ENCODE data around the gene ALDH5A1.

Gene ALDH5A1

GRCh38 chr6:24566020-24566767 lies 71.4 kb downstream of the ALDH5A1 start:
- Histone ChIP-seq H3K9me3 (ENCODE audit: control insufficient read depth, insufficient read depth, low read length) (no peaks in the 10 kb centered on the region), H3K36me3 (ENCODE audit: control insufficient read depth, insufficient read depth, low read length) (no peaks in the 10 kb centered on the region), H3K27ac (ENCODE audit: low read length) (no peak overlapping the region), H3K4me3 (ENCODE audit: low read length) (no peak overlapping the region), H3K27me3 (ENCODE audit: control insufficient read depth, insufficient read depth, low read length) (no peaks in the 10 kb centered on the region), H3K4me1 (ENCODE audit: control insufficient read depth, insufficient read depth, low read length) (no peaks in the 10 kb centered on the region)
- WGBS (ENCODE audit: insufficient coverage, insufficient read length): no CpG with 5 or more reads among the region's 5 CpGs
- no peak for DNase-seq (ENCODE audit: low read depth, low spot score)

- Histone ChIP-seq H3K27ac (ENCODE audit: low read length) (no peak overlapping the region), H3K4me1 (ENCODE audit: control insufficient read depth, insufficient read depth, low read length) (no peaks in the 10 kb centered on the region), H3K36me3 (ENCODE audit: control insufficient read depth, insufficient read depth, low read length) (no peaks in the 10 kb centered on the region), H3K27me3 (ENCODE audit: control insufficient read depth, insufficient read depth, low read length) (no peaks in the 10 kb centered on the region), H3K4me3 (ENCODE audit: low read length) (no peak overlapping the region), H3K9me3 (ENCODE audit: control insufficient read depth, insufficient read depth, low read length) (no peaks in the 10 kb centered on the region)
- DNase-seq (ENCODE audit: low read depth, low spot score): no peak
- WGBS (ENCODE audit: insufficient coverage, insufficient read length): no CpG with 5 or more reads among the region's 4 CpGs
These were observed 73.9 kb downstream of the ALDH5A1 start for GRCh38 chr6:24568683-24569082.

- Histone ChIP-seq H3K4me3 (ENCODE audit: low read length) (no peak overlapping the region), H3K4me1 (ENCODE audit: control insufficient read depth, insufficient read depth, low read length) (no peaks in the 10 kb centered on the region), H3K36me3 (ENCODE audit: control insufficient read depth, insufficient read depth, low read length) (no peaks in the 10 kb centered on the region), H3K27ac (ENCODE audit: low read length) (no peak overlapping the region), H3K27me3 (ENCODE audit: control insufficient read depth, insufficient read depth, low read length) (no peaks in the 10 kb centered on the region), H3K9me3 (ENCODE audit: control insufficient read depth, insufficient read depth, low read length) (no peaks in the 10 kb centered on the region)
- no CpG with 5 or more reads among the region's 5 CpGs for WGBS (ENCODE audit: insufficient coverage, insufficient read length)
- no peak for DNase-seq (ENCODE audit: low read depth, low spot score)
These were observed 75.0 kb downstream of the ALDH5A1 start for GRCh38 chr6:24569811-24570210.

GRCh38 chr6:24571361-24571760 lies 76.6 kb downstream of the ALDH5A1 start:
- Histone ChIP-seq H3K4me1 (ENCODE audit: control insufficient read depth, insufficient read depth, low read length) (no peaks in the 10 kb centered on the region), H3K4me3 (ENCODE audit: low read length) (no peak overlapping the region), H3K36me3 (ENCODE audit: control insufficient read depth, insufficient read depth, low read length) (no peaks in the 10 kb centered on the region), H3K27me3 (ENCODE audit: control insufficient read depth, insufficient read depth, low read length) (no peaks in the 10 kb centered on the region), H3K9me3 (ENCODE audit: control insufficient read depth, insufficient read depth, low read length) (no peaks in the 10 kb centered on the region), H3K27ac (ENCODE audit: low read length) (no peak overlapping the region)
- no peak for DNase-seq (ENCODE audit: low read depth, low spot score)
- 100% methylated on average over 1 of the region's 6 CpGs for WGBS (ENCODE audit: insufficient coverage, insufficient read length)

GRCh38 chr6:24574809-24575208 lies 80.0 kb downstream of the ALDH5A1 start:
- DNase-seq (ENCODE audit: low read depth, low spot score): no peak
- Histone ChIP-seq H3K9me3 (ENCODE audit: control insufficient read depth, insufficient read depth, low read length) (no peaks in the 10 kb centered on the region), H3K36me3 (ENCODE audit: control insufficient read depth, insufficient read depth, low read length) (no peaks in the 10 kb centered on the region), H3K4me1 (ENCODE audit: control insufficient read depth, insufficient read depth, low read length) (no peaks in the 10 kb centered on the region), H3K27me3 (ENCODE audit: control insufficient read depth, insufficient read depth, low read length) (no peaks in the 10 kb centered on the region), H3K4me3 (ENCODE audit: low read length) (no peak overlapping the region), H3K27ac (ENCODE audit: low read length) (no peak overlapping the region)
- WGBS (ENCODE audit: insufficient coverage, insufficient read length): no CpG with 5 or more reads among the region's 4 CpGs

- no peaks in the 10 kb centered on the region for H3K36me3 ChIP-seq (ENCODE audit: control insufficient read depth, insufficient read depth, low read length)
- DNase-seq (ENCODE audit: low read depth, low spot score): no peak
- no peaks in the 10 kb centered on the region for H3K4me1 ChIP-seq (ENCODE audit: control insufficient read depth, insufficient read depth, low read length)
- H3K27ac ChIP-seq (ENCODE audit: low read length): no peak overlapping the region
- H3K4me3 ChIP-seq (ENCODE audit: low read length): no peak overlapping the region
- no CpG with 5 or more reads among the region's 6 CpGs for WGBS (ENCODE audit: insufficient coverage, insufficient read length)
- H3K9me3 ChIP-seq (ENCODE audit: control insufficient read depth, insufficient read depth, low read length): no peaks in the 10 kb centered on the region
- H3K27me3 ChIP-seq (ENCODE audit: control insufficient read depth, insufficient read depth, low read length): no peaks in the 10 kb centered on the region
These were observed 81.7 kb downstream of the ALDH5A1 start for GRCh38 chr6:24576447-24576846.

- Histone ChIP-seq H3K27me3 (ENCODE audit: control insufficient read depth, insufficient read depth, low read length) (no peaks in the 10 kb centered on the region), H3K36me3 (ENCODE audit: control insufficient read depth, insufficient read depth, low read length) (no peaks in the 10 kb centered on the region), H3K9me3 (ENCODE audit: control insufficient read depth, insufficient read depth, low read length) (no peaks in the 10 kb centered on the region), H3K27ac (ENCODE audit: low read length) (no peak overlapping the region), H3K4me3 (ENCODE audit: low read length) (no peak overlapping the region), H3K4me1 (ENCODE audit: control insufficient read depth, insufficient read depth, low read length) (no peaks in the 10 kb centered on the region; the same call in 1 of the 2 replicates)
- WGBS (ENCODE audit: insufficient coverage, insufficient read length): no CpG with 5 or more reads among the region's 7 CpGs
- peak; percentile 54 for DNase-seq (ENCODE audit: low read depth, low spot score)
These were observed 86.4 kb downstream of the ALDH5A1 start for GRCh38 chr6:24581084-24581669.

GRCh38 chr6:24583463-24584381 lies 89.0 kb downstream of the ALDH5A1 start:
- H3K36me3 ChIP-seq (ENCODE audit: control insufficient read depth, insufficient read depth, low read length): no peaks in the 10 kb centered on the region
- peak; percentile 58 for DNase-seq (ENCODE audit: low read depth, low spot score)
- no peaks in the 10 kb centered on the region; the same call in 1 of the 2 replicates for H3K4me1 ChIP-seq (ENCODE audit: control insufficient read depth, insufficient read depth, low read length)
- H3K9me3 ChIP-seq (ENCODE audit: control insufficient read depth, insufficient read depth, low read length): no peaks in the 10 kb centered on the region
- no peaks in the 10 kb centered on the region for H3K27me3 ChIP-seq (ENCODE audit: control insufficient read depth, insufficient read depth, low read length)
- no CpG with 5 or more reads among the region's 15 CpGs for WGBS (ENCODE audit: insufficient coverage, insufficient read length)
- no peak overlapping the region for H3K4me3 ChIP-seq (ENCODE audit: low read length)
- no peak overlapping the region for H3K27ac ChIP-seq (ENCODE audit: low read length)

- Histone ChIP-seq H3K9me3 (ENCODE audit: control insufficient read depth, insufficient read depth, low read length) (no peaks in the 10 kb centered on the region), H3K27me3 (ENCODE audit: control insufficient read depth, insufficient read depth, low read length) (no peaks in the 10 kb centered on the region), H3K36me3 (ENCODE audit: control insufficient read depth, insufficient read depth, low read length) (no peaks in the 10 kb centered on the region), H3K4me1 (ENCODE audit: control insufficient read depth, insufficient read depth, low read length) (no peaks in the 10 kb centered on the region; the same call in 1 of the 2 replicates), H3K4me3 (ENCODE audit: low read length) (no peak overlapping the region), H3K27ac (ENCODE audit: low read length) (no peak overlapping the region)
- no peak for DNase-seq (ENCODE audit: low read depth, low spot score)
- WGBS (ENCODE audit: insufficient coverage, insufficient read length): no CpG with 5 or more reads among the region's 2 CpGs
These were observed 89.6 kb downstream of the ALDH5A1 start for GRCh38 chr6:24584382-24584720.
